ENCODE data around the gene NBPF6. TPM values are rescaled to one million over a fixed set of nuclear protein-coding genes. Genes with fewer than 3 reads are reported as not detected.
"Not testable (repeated sequence)": the region's sequence is repeated elsewhere in the genome, so short reads cannot be mapped to it uniquely, and the experiment has no call there.

The NBPF6 gene
- total RNA-seq, 1 donor: not detected

GRCh38 chr1:108478429-108479015 is 28.4 kb downstream of the NBPF6 start:
- no peak for DNase-seq (ENCODE audit: low read depth)
- no peak for TF ChIP-seq CTCF (IDR thresholded peaks at IDR 0.05; ENCODE audit: insufficient read depth, low read length)
- no peak overlapping the region for H3K4me3 ChIP-seq (ENCODE audit: low read depth, low read length)

GRCh38 chr1:108482708-108483107 is 32.6 kb downstream of the NBPF6 start:
- no peak for DNase-seq (ENCODE audit: low read depth)
- H3K4me3 ChIP-seq (ENCODE audit: low read depth, low read length): no peak overlapping the region
- TF ChIP-seq CTCF (IDR thresholded peaks at IDR 0.05; ENCODE audit: insufficient read depth, low read length): no peak

GRCh38 chr1:108485990-108486389 is 35.8 kb downstream of the NBPF6 start:
- not testable (repeated sequence) for H3K4me3 ChIP-seq (ENCODE audit: low read depth, low read length); DNase-seq (ENCODE audit: low read depth)

GRCh38 chr1:108486707-108487106 is 36.6 kb downstream of the NBPF6 start:
- H3K4me3 ChIP-seq (ENCODE audit: low read depth, low read length); DNase-seq (ENCODE audit: low read depth): not testable (repeated sequence)

- DNase-seq (ENCODE audit: low read depth); H3K4me3 ChIP-seq (ENCODE audit: low read depth, low read length): not testable (repeated sequence)
Observed at GRCh38 chr1:108495008-108495407, 44.9 kb downstream of the NBPF6 start.

GRCh38 chr1:108496856-108497255 is 46.7 kb downstream of the NBPF6 start:
- DNase-seq (ENCODE audit: low read depth); H3K4me3 ChIP-seq (ENCODE audit: low read depth, low read length): not testable (repeated sequence)

GRCh38 chr1:108502138-108502537 is 52.0 kb downstream of the NBPF6 start:
- TF ChIP-seq CTCF (IDR thresholded peaks at IDR 0.05; ENCODE audit: insufficient read depth, low read length): no peak
- no peak overlapping the region for H3K4me3 ChIP-seq (ENCODE audit: low read depth, low read length)
- no peak for DNase-seq (ENCODE audit: low read depth)

GRCh38 chr1:108502624-108503023 is 52.5 kb downstream of the NBPF6 start:
- no peak for TF ChIP-seq CTCF (IDR thresholded peaks at IDR 0.05; ENCODE audit: insufficient read depth, low read length)
- no peak overlapping the region for H3K4me3 ChIP-seq (ENCODE audit: low read depth, low read length)
- peak; percentile 31 for DNase-seq (ENCODE audit: low read depth)

- DNase-seq (ENCODE audit: low read depth): peak; percentile 90
- no peak for TF ChIP-seq CTCF (IDR thresholded peaks at IDR 0.05; ENCODE audit: insufficient read depth, low read length)
- no peak overlapping the region for H3K4me3 ChIP-seq (ENCODE audit: low read depth, low read length)
Observed at GRCh38 chr1:108503062-108503733, 53.1 kb downstream of the NBPF6 start.
